HEK293 (cell line): Measurements from ENCODE around the gene KRTAP9-6.

ENCODE experiments used
- GFI1B ChIP-seq: fragments of 450-650 bp; formaldehyde crosslinking; IDR thresholded peaks from 2 replicates; pipeline ENCODE4 v1.5.1; 2016; ENCODE audit warnings: missing biosample characterization, missing genetic modification characterization
- KLF1 ChIP-seq: fragments of 450-650 bp; formaldehyde crosslinking; IDR thresholded peaks from 2 replicates; pipeline ENCODE4 v1.5.1; 2016; ENCODE audit warnings: missing biosample characterization, missing genetic modification characterization
- MYNN ChIP-seq: fragments of 450-650 bp; formaldehyde crosslinking; IDR thresholded peaks from 2 replicates; pipeline ENCODE4 v1.5.1; 2016; ENCODE audit warnings: missing biosample characterization, missing genetic modification characterization, borderline replicate concordance
- PATZ1 ChIP-seq: fragments of 450-650 bp; formaldehyde crosslinking; IDR thresholded peaks from 2 replicates; pipeline ENCODE4 v1.5.1; 2016; ENCODE audit warnings: missing biosample characterization, missing genetic modification characterization
- ZFP37 ChIP-seq: fragments of 450-650 bp; formaldehyde crosslinking; IDR thresholded peaks from 2 replicates; pipeline ENCODE4 v1.5.1; 2016; ENCODE audit warnings: missing biosample characterization, missing genetic modification characterization
- ZNF174 ChIP-seq: fragments of 450-650 bp; formaldehyde crosslinking; IDR thresholded peaks from 2 replicates; pipeline ENCODE4 v1.5.0; 2017; ENCODE audit warnings: missing biosample characterization, mild to moderate bottlenecking, missing genetic modification characterization
- ZNF580 ChIP-seq: fragments of 450-650 bp; formaldehyde crosslinking; IDR thresholded peaks from 2 replicates; pipeline ENCODE4 v1.5.1; 2016; ENCODE audit warnings: missing biosample characterization, missing genetic modification characterization
- ZNF701 ChIP-seq: fragments of 450-650 bp; formaldehyde crosslinking; IDR thresholded peaks from 2 replicates; pipeline ENCODE4 v1.5.1; 2016; ENCODE audit warnings: missing biosample characterization, missing genetic modification characterization
- TF ChIP-seq, protein P1 (sequence below): fragments of 450-650 bp; formaldehyde crosslinking; IDR thresholded peaks from 2 replicates; pipeline ENCODE4 v1.5.1; 2016; ENCODE audit warnings: missing biosample characterization, missing genetic modification characterization
- TF ChIP-seq, protein P2 (sequence below): fragments of 450-650 bp; formaldehyde crosslinking; IDR thresholded peaks from 2 replicates; pipeline ENCODE4 v1.5.1; 2016; ENCODE audit warnings: missing biosample characterization, missing genetic modification characterization
- TF ChIP-seq, protein P3 (sequence below): fragments of 450-650 bp; IDR thresholded peaks from 2 replicates; pipeline ENCODE4 v1.5.1; 2018; ENCODE audit warnings: missing biosample characterization, mild to moderate bottlenecking, missing genetic modification characterization

- TF ChIP-seq, protein P1, sequence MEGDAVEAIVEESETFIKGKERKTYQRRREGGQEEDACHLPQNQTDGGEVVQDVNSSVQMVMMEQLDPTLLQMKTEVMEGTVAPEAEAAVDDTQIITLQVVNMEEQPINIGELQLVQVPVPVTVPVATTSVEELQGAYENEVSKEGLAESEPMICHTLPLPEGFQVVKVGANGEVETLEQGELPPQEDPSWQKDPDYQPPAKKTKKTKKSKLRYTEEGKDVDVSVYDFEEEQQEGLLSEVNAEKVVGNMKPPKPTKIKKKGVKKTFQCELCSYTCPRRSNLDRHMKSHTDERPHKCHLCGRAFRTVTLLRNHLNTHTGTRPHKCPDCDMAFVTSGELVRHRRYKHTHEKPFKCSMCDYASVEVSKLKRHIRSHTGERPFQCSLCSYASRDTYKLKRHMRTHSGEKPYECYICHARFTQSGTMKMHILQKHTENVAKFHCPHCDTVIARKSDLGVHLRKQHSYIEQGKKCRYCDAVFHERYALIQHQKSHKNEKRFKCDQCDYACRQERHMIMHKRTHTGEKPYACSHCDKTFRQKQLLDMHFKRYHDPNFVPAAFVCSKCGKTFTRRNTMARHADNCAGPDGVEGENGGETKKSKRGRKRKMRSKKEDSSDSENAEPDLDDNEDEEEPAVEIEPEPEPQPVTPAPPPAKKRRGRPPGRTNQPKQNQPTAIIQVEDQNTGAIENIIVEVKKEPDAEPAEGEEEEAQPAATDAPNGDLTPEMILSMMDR (tag by site-specific recombination), result no peak
- TF ChIP-seq, protein P2, sequence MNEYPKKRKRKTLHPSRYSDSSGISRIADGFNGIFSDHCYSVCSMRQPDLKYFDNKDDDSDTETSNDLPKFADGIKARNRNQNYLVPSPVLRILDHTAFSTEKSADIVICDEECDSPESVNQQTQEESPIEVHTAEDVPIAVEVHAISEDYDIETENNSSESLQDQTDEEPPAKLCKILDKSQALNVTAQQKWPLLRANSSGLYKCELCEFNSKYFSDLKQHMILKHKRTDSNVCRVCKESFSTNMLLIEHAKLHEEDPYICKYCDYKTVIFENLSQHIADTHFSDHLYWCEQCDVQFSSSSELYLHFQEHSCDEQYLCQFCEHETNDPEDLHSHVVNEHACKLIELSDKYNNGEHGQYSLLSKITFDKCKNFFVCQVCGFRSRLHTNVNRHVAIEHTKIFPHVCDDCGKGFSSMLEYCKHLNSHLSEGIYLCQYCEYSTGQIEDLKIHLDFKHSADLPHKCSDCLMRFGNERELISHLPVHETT (tag by site-specific recombination), result no peak
- TF ChIP-seq, protein P3, sequence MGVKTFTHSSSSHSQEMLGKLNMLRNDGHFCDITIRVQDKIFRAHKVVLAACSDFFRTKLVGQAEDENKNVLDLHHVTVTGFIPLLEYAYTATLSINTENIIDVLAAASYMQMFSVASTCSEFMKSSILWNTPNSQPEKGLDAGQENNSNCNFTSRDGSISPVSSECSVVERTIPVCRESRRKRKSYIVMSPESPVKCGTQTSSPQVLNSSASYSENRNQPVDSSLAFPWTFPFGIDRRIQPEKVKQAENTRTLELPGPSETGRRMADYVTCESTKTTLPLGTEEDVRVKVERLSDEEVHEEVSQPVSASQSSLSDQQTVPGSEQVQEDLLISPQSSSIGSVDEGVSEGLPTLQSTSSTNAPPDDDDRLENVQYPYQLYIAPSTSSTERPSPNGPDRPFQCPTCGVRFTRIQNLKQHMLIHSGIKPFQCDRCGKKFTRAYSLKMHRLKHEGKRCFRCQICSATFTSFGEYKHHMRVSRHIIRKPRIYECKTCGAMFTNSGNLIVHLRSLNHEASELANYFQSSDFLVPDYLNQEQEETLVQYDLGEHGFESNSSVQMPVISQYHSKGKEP (tag by site-specific recombination), result no peak
- TF ChIP-seq ZFP37, result no peak
- TF ChIP-seq GFI1B (tag by site-specific recombination), result no peak
- TF ChIP-seq ZNF174, result no peak
- TF ChIP-seq PATZ1 (tag by site-specific recombination), result no peak
- no peak for TF ChIP-seq ZNF580 (tag by site-specific recombination)
- no peak for TF ChIP-seq ZNF701 (tag by site-specific recombination)
- TF ChIP-seq MYNN, result no peak
- TF ChIP-seq KLF1 (tag by site-specific recombination), result no peak
These were observed 33.4 kb upstream of the KRTAP9-6 start for GRCh38 chr17:41231731-41232130.
